ENCODE measurements around the gene UBAP2.

GRCh38 chr9:33906769-33907168 lies 141.9 kb downstream of the UBAP2 start:
- no peak for TF ChIP-seq CTCF (IDR thresholded peaks at IDR 0.05)
- TF ChIP-seq POLR2AphosphoS5 (IDR thresholded peaks at IDR 0.05), result no peak
- TF ChIP-seq POLR2A (IDR thresholded peaks at IDR 0.05), result no peak

Data from suprapubic skin (tissue), 4 donors.